ENCODE data around the gene PAOX.
A peak's percentile ranks its signal among the peaks of the same experiment; 100 is the strongest.

PAOX gene

DNA sequence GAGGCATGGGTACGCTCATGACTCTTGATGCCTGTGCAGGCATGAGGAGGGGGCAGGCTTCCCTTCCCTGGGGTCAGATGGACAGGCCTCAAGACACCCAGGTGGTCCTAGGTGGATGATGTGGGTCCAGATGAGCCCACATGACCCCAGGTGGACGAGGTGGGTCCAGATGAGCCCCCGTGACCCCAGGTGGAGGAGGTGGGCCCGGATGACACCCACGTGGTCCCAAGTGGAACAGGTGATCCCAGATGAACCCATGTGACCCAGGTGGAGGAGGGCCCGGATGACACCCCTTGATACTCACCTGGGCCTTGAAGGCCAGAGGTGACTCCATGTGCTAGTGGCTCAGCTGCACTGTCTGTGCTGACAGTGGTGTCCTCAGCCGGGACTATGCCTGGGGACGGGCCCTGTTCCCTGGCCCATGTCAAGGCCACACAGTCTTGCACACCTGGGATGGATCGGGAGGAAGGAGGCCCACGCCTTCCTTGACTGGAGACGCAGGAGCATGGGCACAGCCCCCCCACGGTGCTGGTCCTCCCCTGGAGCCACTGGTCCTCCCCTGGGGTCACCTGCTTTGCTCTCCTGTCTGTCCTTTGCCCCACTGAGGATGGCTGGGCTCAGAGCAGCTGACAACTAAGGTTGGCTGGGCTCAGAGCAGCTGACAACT, 28.6 kb upstream of the PAOX start:
- no peak for DNase-seq

DNA sequence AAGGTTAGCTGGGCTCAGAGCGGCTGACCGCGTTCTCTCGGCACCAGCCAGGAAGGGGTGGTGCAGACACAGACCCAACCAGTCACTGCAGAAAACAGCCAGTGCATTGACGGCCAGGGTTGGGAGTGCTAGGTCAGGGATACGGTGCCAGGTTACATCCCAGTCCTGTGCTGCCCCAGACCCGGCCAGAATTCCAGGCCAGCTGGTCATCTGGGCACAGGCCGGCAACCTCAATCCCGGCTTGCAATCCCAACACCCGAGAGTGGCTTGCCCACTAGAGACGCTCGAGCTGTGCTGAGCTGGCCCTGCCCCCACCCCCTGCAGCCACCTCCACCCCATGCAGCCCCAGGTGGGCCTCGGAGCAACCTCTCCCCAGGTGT, 28.1 kb upstream of the PAOX start:
- DNase-seq, result no peak

DNA sequence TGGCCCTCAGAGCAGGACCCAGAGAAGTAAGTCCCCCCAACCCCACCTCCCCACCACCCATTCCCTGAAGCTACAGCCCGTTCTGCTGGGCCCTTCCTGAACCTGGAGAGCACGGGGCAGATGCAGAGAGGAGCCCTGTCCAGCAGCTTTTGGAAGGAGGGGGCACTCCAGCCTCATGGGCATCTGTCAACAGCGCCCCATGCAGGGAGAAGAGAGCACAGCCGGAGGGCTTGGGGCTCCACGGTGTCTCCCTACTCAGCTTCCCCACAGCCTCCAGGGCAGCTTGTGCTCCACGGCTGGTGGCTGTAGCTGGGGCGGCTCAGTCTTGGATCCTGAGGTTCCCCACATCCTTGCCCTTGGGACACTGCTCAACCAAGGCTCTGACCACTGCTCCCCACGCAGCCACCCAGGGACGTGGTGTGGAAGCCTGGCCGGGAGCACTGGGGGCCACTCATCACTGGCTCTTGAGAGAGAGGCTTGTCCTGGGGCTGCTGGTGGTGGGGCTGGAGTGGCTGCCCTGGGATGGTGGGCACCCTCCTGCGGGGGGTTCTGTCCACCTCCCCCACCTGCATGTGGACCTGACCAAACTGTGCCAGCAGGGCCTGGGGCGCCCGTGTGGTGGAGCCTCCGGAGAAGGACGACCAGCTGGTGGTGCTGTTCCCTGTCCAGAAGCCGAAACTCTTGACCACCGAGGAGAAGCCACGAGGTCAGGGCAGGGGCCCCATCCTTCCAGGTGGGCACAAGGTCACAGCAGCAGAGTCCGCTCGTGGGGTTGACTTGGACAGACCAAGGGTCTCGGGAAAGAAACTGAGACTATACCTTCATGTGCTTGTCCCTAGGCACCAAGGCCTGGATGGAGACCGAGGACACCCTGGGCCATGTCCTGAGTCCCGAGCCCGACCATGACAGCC, 27.4 kb upstream of the PAOX start:
- DNase-seq, result no peak

DNA sequence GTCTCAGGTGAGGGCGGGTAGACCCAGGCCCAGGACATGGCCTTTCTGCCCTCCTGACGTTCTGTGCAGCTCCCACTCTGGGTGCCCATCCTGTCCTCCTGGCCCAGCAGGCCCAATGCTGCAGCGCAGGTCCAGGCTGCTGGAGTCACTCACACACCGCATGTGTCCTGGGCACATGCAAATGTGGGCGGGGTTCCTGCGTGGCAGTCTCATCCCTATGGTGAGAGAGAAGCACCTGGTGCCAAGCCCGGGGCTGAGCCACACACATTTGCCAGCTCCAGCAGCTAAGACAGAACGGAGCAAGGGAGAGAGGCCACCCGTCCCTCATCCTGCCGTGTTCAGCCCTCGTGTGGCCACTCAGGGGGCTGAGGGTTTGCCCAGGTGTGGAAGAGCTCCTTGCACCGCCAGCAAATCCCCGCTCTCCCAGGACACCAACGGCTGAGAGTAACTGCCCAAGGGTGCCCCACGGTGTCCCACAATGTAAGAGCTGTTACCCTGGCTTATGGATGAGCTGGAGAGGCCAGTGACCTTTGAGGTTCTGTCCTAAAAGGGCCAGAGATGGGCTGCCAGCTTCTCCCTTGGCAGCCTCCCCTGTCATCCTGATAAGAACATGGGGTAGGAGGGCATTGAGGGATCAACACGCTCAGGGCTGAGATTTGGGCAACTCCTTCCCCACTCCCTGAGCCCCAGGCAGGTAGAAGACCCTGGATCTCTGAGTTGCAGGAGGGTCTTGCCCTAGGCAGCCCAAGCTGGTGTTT, 25.7 kb upstream of the PAOX start:
- DNase-seq, result no peak

DNA sequence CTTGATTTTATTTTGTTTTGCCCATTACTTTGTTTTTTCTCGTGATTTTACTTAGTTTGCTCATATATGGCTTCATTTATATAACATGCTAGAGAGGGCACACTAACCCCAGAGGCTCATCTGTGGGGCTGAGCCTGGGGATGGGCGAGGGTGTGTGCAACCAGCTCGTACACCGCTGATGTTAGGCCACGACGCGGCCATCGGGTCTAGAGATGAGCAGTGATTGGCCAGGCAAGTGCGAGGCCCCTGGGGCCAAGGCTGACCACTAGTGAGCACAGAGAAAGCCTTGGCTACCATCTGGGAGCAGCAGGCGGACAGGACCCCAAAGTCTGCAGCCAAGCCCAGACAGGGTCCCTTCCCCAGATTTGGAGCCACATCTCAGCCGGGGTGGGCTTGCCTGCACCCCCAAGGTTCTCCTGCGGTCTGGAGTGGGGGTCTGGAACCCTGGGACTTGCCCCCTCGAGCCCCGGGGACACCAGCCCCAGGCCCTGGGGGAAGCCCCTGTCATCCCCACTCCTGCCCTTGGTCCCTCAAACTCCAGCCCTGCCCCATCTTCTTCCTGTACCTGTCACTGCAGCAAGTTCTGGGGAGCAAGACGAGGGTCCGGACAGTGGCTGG, 25.0 kb upstream of the PAOX start:
- no peak for DNase-seq

DNA sequence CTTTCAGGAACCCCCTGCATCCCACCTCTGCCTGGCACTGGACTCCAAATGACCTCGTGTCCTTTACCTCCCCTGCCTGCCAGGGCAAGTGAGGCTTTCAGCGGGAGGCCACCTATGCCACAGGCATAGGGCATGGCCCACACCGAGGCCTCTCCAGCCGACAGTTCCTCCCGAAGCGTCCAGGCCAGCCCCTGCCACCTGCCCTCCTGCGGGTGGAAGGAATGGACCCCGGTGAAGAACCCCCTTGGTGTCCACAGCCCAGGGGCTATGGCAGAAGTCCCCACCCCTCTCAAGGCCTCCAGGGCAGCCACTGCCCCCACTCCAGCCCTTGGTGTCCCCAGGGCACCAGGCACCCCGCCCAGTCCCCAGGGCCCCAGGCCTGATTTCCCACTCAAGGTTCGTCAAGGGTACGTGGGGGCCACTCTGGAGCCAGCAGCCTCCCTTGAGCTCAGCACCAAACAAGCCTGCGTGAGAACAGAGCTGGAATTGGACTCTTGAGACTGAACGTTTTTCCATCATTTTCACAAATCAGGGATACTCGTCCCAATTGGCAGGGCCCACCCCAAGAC, 24.3 kb upstream of the PAOX start:
- no peak for DNase-seq

GRCh38 chr10:133355266-133355665, 23.8 kb upstream of the PAOX start:
- DNase-seq, result no peak

DNA sequence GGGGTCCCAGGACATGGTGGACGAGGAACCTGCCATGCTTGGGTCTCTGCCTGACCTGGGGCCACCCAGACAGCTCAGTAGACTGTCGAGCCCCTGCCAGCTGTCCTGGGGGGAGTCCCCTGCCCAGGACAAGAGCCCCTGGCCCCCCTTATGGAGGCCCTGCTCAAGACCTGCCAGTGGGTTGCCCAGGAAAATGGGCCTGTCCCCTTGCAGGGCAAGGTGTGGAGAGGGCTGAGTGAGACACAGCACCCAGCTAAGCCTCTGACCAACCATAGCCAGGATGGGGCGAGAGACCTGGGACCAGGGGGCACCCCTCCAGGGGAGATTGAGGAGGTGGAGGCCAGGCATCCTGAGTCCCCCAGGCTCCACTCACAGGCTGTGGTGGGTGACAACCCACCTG, 23.1 kb upstream of the PAOX start:
- no peak for DNase-seq

DNA sequence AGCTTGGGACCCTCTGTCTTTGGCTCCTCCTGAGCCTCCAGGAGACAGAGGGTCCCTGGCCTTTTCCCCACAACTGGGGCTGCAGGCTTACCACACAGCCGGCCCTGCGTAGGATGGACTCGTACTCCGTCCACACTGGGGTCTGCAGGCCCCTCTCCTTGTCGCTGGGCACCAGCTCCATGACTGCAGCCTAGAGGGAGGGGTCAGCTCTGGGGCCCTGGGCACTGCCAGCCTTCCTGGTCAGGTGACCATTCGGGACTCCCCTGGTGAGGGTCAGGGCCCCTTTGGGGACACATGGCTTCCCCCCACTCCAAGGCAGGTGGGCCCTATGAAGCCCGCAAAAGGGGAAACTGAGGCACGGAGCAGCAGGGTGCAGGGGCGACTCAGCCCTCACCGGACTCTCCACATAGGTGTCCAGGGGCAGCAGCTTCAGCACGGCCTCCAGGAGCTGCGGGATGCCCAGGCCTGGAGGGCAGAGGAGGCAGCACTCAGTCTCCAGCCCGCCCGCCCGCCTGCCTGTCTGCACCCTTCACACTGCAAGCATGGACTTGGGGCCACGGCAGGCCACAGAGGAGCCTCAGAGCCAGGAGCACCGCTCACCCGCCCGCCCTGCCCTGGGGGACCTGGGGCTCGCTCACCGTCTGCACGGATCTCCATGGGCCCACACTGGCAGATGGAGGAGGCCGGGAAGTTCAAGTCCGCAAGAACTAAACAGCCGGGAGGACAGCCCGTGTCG, 22.3 kb upstream of the PAOX start:
- DNase-seq, result no peak

- DNase-seq, result peak; percentile 79
Measured at GRCh38 chr10:133357285-133358161, 21.5 kb upstream of the PAOX start, which contains the start of gene FUOM. TSS of gene FUOM (minus strand) at chr10:133358019. CDS start at chr10:133358007, 12 bp downstream.

DNA sequence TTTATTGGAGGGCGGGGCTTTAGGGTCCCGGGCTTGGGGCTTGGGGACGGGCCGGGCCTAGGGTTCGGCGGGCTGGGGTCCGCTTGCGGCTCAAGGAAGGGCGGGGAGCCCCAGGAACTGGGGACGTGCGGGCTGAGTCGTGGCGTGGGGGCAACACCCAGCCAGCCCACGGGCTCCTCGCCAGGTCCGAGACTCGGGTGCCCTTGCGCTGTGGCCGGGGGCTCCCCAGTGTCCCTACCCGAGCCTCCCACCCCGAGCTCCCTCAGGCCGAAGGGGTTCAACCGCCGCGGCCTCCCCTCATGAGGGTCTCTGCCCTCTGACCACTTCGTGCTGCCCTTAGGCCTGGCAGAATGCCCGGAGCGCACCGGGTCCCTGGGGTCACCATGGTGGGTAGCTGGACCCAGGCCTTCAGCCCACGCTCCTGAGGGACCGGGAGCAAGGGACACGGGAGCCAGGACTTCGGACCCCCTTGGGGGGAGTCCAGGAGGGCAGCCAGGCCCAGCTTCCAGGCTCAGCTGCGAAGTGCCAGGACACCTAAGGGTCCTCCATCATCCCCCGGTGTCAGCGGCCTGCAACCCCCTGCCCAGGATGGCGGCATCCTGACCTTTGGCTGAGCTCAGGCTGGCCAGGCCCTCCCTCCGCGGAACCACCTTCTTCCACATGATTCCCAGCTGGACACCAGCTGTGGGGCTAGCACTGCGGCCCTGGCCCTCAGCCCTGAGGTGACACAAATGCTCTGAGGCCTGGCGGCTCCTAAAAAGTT, 20.7 kb upstream of the PAOX start:
- no peak for DNase-seq

- DNase-seq, result no peak
Measured at GRCh38 chr10:133358925-133359310, 20.1 kb upstream of the PAOX start.

DNA sequence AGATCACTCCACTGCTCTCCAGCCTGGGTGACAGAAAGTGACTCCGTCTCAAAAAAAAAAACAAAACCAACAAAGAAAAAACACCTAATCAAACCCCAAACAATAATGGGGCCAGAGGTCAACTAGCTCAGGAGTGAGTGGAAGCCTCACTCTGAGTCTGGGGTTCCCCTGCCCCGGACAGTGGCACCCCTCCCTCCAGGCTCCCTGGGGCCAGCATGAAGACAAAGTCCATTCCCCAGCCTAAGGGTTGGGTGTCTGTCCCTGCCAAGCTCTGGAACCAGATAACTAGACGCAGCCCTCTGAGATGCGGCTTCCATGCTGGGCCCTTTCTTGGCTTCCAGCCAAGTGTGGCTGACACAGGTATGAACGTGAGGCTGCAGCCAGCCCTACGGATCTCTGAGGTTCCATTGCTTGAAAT, 19.5 kb upstream of the PAOX start:
- DNase-seq, result peak; percentile 40

DNA sequence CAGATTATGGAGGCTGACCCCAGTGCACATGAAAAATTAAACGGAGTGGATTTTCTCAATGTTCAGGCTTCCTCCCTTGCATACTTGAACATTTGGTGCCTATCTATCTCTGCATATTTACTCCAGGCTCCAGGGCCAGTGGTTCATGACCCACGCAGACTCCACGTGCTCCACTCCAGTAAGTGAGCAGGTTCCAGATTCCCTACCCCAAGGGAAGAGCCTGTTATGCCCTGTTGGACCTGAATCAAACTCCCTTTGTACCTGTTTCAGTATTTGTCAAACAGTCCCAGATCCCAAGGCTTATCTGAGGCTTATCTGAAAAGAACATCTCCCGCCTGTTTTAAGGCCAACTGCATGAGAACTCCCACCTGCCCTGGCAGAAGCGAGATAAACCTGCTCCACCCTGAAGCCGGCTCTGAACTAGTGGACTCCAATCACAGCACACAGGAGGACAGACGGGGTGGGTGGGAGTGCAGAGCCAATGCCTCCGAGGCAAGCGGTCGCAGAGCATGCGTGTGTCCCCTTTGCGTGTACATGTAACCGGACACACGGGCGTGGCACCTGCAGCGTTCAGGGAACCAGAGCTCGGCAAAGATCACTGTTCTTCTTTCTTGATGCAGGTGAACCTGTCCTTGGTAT, 19.0 kb upstream of the PAOX start:
- no peak for DNase-seq

DNA sequence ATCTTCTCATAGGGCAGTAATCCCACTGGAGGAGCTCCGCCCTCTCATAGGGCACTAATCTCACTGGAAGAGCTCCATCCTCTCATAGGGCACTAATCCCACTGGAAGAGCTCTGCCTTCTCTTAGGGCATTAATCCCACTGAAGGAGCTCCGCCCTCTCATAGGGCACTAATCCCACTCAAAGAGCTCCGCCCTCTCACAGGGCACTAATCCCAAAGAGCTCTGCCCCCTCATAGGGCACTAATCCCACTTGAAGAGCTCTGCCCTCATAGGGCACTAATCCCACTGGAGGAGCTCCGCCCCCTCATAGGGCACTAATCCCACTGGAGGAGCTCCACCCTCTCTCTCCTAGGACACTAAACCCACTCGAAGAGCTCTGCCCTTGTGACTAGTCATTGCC, 17.8 kb upstream of the PAOX start:
- no peak for DNase-seq

DNA sequence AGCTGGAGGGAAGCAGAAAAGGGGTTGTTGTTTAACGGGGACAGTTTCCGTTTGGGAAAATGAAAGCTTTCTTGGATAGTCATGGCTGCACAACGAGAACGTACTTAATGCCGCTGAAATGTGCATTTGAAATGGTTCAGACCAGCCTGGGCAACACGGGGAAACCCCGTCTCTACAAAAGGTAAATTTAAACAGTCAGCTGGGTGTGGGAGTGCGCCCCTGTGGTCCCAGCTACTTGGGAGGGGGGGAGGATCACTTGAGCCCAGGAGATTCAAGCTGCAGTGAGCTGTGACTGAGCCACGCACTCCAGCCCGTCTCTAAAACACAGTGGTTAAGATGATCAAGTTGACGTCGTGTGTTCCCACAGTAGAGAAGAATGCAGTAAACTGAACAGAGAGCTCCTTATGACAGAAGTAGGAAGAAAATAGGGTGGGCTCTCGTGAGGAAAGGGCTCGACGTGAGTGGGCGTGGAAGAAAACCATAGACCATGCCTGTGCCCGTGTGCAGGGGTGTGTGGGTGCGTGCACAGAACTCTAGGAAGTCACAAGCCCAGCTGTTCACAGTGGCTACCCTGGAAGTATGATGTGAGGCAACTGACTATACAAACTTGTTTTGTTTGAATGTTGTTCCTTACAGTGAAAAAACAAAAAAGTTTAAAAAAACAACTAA, 17.2 kb upstream of the PAOX start:
- no peak for DNase-seq

DNA sequence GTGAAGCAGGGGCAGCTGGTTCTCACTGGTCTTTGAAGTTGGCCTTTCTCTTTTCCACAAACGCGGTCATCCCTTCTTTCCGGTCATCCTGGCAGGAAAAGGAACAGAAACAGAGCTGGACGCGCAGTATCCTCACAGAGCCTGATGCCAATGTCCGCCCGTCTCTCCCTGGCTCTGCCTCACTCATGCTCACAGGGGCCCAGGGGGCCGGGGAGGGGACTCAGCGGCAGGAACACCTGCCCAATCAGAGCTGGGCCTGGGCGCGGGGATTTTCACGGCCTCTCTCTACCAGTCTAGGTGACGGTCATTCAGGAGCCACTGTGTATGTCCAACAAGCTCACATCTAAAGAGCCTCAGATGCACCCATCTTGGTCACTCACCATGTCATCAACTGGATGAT, 16.2 kb upstream of the PAOX start:
- no peak for DNase-seq

DNA sequence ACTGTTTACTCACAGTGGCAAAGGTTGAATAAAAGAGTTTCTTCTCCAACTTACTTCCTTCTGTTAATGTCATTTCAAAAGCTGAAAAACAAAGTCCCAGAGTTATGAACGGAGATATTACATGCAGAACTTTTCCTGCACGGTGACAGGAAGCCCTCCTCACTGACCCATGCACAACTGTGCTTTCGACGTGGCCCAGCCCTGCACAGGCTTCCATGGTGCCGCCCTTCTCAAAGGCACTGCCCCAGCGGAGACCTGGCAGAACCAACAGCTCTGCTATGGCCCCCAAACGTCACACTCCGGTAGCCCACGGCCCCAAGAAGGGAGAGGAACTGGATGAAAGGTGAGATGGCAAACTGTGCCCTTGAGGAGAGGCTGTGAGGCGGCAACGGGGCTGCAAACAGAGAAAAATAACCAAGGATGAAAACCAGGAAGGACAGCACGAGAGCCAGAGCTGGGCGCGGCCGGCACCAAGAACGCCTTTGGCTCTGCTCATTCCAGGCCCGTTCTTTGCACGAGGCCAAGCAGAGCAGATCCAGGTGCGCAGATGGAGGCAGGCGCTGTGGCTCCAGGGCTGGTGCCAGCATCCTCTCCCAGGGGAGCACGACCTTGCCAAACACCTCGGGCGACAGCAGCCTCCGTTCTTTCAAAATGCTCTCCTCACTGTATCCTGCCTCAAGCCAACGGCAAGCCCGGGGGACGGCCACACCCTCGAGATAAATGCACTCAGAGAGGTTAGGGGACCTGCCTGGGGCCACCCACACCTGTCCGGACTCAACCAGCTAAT, 14.2 kb upstream of the PAOX start:
- DNase-seq, result no peak
